Esophagus muscularis mucosa (tissue), 3 donors: Measurements from ENCODE around the gene TMEM14A.

Experiments used
- POLR2A ChIP-seq: fragments of 450-650 bp; IDR thresholded peaks from one replicate; pipeline ENCODE4 v1.6.1; 2017; ENCODE audit warnings: antibody characterized with exemption, moderate library complexity, mild to moderate bottlenecking, low read depth
- TF ChIP-seq, protein P1 (sequence below), 3 experiments: fragments of 200-600 bp in 2 of 3; fragments of 450-650 bp in 1 of 3; sonication (generic) in 2 of 3; IDR thresholded peaks; one replicate each; pipeline ENCODE4 v1.5.1; 2017 to 2019; ENCODE audit warnings: antibody characterized with exemption in 3 of 3, mild to moderate bottlenecking in 2 of 3, moderate library complexity in 1 of 3

DNA sequence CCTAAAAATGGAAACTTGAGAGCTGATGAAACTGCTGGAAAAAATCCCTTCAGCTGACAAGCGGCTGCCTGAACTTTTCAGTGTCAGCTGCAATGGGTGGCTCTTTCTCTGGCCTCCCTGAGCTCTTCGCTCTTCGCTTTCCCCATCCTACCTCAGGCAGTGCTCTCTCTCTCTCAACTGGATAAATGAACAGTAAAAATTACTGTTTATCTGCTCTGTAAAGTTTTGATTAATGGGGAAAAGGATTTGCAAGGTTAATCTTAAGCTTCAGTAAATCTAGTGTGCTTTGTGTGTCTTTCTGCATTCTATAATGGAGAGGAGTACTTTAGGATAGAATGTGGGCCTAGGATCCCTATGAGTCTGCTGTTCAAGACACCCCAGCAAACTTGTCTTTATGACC, 35.1 kb downstream of the TMEM14A start:
- TF ChIP-seq, protein P1, sequence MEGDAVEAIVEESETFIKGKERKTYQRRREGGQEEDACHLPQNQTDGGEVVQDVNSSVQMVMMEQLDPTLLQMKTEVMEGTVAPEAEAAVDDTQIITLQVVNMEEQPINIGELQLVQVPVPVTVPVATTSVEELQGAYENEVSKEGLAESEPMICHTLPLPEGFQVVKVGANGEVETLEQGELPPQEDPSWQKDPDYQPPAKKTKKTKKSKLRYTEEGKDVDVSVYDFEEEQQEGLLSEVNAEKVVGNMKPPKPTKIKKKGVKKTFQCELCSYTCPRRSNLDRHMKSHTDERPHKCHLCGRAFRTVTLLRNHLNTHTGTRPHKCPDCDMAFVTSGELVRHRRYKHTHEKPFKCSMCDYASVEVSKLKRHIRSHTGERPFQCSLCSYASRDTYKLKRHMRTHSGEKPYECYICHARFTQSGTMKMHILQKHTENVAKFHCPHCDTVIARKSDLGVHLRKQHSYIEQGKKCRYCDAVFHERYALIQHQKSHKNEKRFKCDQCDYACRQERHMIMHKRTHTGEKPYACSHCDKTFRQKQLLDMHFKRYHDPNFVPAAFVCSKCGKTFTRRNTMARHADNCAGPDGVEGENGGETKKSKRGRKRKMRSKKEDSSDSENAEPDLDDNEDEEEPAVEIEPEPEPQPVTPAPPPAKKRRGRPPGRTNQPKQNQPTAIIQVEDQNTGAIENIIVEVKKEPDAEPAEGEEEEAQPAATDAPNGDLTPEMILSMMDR (IDR thresholded peaks at IDR 0.05) = no peak
- TF ChIP-seq POLR2A = no peak
